Lung (tissue), 12 donors: ENCODE results near the gene VPS13D. TPM values are rescaled to one million over a fixed set of nuclear protein-coding genes. Genes with fewer than 3 reads are reported as not detected.
"Not testable (repeated sequence)": the region's sequence is repeated elsewhere in the genome, so short reads cannot be mapped to it uniquely, and the experiment has no call there.

Experiments
- ATAC-seq: fragments of 200-7000 bp; cut with Tn5 transposase; one replicate; pipeline ENCODE4 v1.9.1; 2020; ENCODE audit warnings: moderate number of reproducible peaks; ENCODE audit not compliant: insufficient read depth, low FRiP score
- DNase-seq, 3 donors: peaks; one replicate each; pipeline ENCODE4 v3.0.0-alpha.2; 2013 to 2017
- H3K27ac ChIP-seq, 2 donors: one replicate each; pipeline ENCODE4 v1.5.1; 2013; ENCODE audit warnings: mild to moderate bottlenecking in 2 of 2, moderate library complexity in 2 of 2, control low read depth in 1 of 2, inconsistent platforms in 1 of 2, low read depth in 1 of 2, low read length in 1 of 2
- H3K27me3 ChIP-seq, 3 donors: one replicate each; pipeline ENCODE4 v1.5.1; 2013; ENCODE audit warnings: low read length in 2 of 3; ENCODE audit not compliant: control insufficient read depth in 3 of 3, insufficient read depth in 3 of 3
- H3K36me3 ChIP-seq, 4 donors: one replicate each; pipeline ENCODE4 v1.5.1; 2013; ENCODE audit warnings: low read length in 4 of 4, mild to moderate bottlenecking in 1 of 4, moderate library complexity in 1 of 4; ENCODE audit not compliant: control insufficient read depth in 4 of 4, insufficient read depth in 4 of 4
- H3K4me1 ChIP-seq, 5 donors: one replicate each; pipeline ENCODE4 v1.5.1; 2013; ENCODE audit warnings: low read length in 5 of 5, mild to moderate bottlenecking in 2 of 5, moderate library complexity in 1 of 5; ENCODE audit not compliant: control insufficient read depth in 5 of 5, insufficient read depth in 5 of 5
- H3K4me3 ChIP-seq: one replicate; pipeline ENCODE4 v1.5.1; 2013; ENCODE audit warnings: mild to moderate bottlenecking, control low read depth, moderate library complexity
- H3K9ac ChIP-seq, 2 donors: one replicate each; pipeline ENCODE4 v1.5.1; 2013; ENCODE audit warnings: low read length in 2 of 2, control low read depth in 1 of 2; ENCODE audit not compliant: insufficient read depth in 1 of 2
- H3K9me3 ChIP-seq, 4 donors: one replicate each; pipeline ENCODE4 v1.5.1; 2013; ENCODE audit warnings: low read length in 3 of 4, mild to moderate bottlenecking in 1 of 4, moderate library complexity in 1 of 4; ENCODE audit not compliant: control insufficient read depth in 4 of 4, insufficient read depth in 3 of 4
- CTCF ChIP-seq: IDR thresholded peaks from 2 replicates; pipeline ENCODE4 v1.5.1; 2012; ENCODE audit warnings: mild to moderate bottlenecking; ENCODE audit errors: control extremely low read depth, extremely low read depth
- WGBS, 2 donors: extraction: QIAGEN DNeasy Blood & Tissue Kit; methylation state at CpG; one replicate each; pipeline ENCODE4 v1.1.7; 2013; 5-methylcytosine and 5-hydroxymethylcytosine counted together
- polyA plus RNA-seq, 2 donors: library from polyadenylated mRNA; stranded (reverse); fragments of 200-250 nt; gene quantifications; one replicate each; pipeline ENCODE4 v1.2.1, GENCODE V29; 2013
- total RNA-seq, 2 donors: library from RNA; depleted of rRNA in 1 of 2; stranded (reverse); fragments of >200 nt in 1 of 2; gene quantifications; one replicate each; pipeline ENCODE4 v1.2.1, GENCODE V29; 2014 to 2021
- donor health status: control.
- donor health status: control.
- donor health status: Bipolar disorder and iron deficiency.
- donor health status: healthy.
- donor health status: DM: yes; HTN: yes; CAD: no.

The VPS13D gene
- total and polyA plus RNA-seq, 4 donors = 18.4 to 76.0 (median 37.5) TPM

- WGBS, 2 donors = 48 to 78% methylated on average over 4 of the region's 4 CpGs
- Histone ChIP-seq H3K4me1 (peaks cover 13 to 48% (median 38%) of the 10 kb centered on the region in 5 donors), H3K27me3 (no peaks in the 10 kb centered on the region), H3K9ac (peak overlapping the region in 1 of 2 donors; percentile 20), H3K27ac (peak overlapping the region in 1 of 2 donors; percentile 26), H3K36me3 (no peaks in the 10 kb centered on the region), H3K9me3 (no peaks in the 10 kb centered on the region), H3K4me3 (no peak overlapping the region)
- DNase-seq (no peak), ATAC-seq (no peak)
- TF ChIP-seq CTCF = no peak
These were observed 240.2 kb downstream of the VPS13D start for GRCh38 chr1:12469990-12470389.

- not testable (repeated sequence) for H3K9me3 ChIP-seq, H3K27ac ChIP-seq, ATAC-seq, DNase-seq, H3K36me3 ChIP-seq, H3K4me3 ChIP-seq, H3K9ac ChIP-seq, H3K27me3 ChIP-seq
- H3K4me1 ChIP-seq = peaks cover 16 to 52% (median 46%) of the 10 kb centered on the region in 5 donors
- WGBS, 2 donors = 96 to 97% methylated on average over 3 of the region's 3 CpGs
These were observed 241.1 kb downstream of the VPS13D start for GRCh38 chr1:12470916-12471315.

- H3K4me3 ChIP-seq = no peak overlapping the region
- TF ChIP-seq CTCF = no peak
- no peaks in the 10 kb centered on the region for H3K27me3 ChIP-seq
- H3K36me3 ChIP-seq = no peaks in the 10 kb centered on the region
- 95 to 98% methylated on average over 2 of the region's 2 CpGs for WGBS, 2 donors
- no peaks in the 10 kb centered on the region for H3K9me3 ChIP-seq
- H3K9ac ChIP-seq = no peak overlapping the region
- peak overlapping the region; percentile 17 to 61 for H3K27ac ChIP-seq
- peaks cover 18 to 65% (median 56%) of the 10 kb centered on the region in 5 donors for H3K4me1 ChIP-seq
- no peak for ATAC-seq
- DNase-seq = no peak
These were observed 242.4 kb downstream of the VPS13D start for GRCh38 chr1:12472156-12472797.

GRCh38 chr1:12472798-12473551, 243.1 kb downstream of the VPS13D start:
- Histone ChIP-seq H3K9ac (peak overlapping the region in 1 of 2 donors; percentile 24), H3K27ac (peak overlapping the region; percentile 38 to 61), H3K4me1 (peaks cover 23 to 72% (median 62%) of the 10 kb centered on the region in 5 donors), H3K36me3 (no peaks in the 10 kb centered on the region), H3K4me3 (no peak overlapping the region), H3K9me3 (no peaks in the 10 kb centered on the region), H3K27me3 (no peaks in the 10 kb centered on the region)
- ATAC-seq = no peak
- TF ChIP-seq CTCF = no peak
- peak; percentile 45 to 73 (median 63) for DNase-seq
- WGBS, 2 donors = 22 to 35% methylated on average over 12 of the region's 12 CpGs
